Fibroblast of mammary gland (primary cell): ENCODE measurements around the gene ANKRD30A.
"Not testable (repeated sequence)": the region's sequence is repeated elsewhere in the genome, so short reads cannot be mapped to it uniquely, and the experiment has no call there.

ENCODE experiments used
- DNase-seq: peaks from one replicate; pipeline ENCODE4 v3.0.0-alpha.2; 2010; ENCODE audit warnings: low read depth
- H3K4me3 ChIP-seq: 2 replicates; pipeline ENCODE4 v1.5.1; 2011; ENCODE audit warnings: low read depth, mild to moderate bottlenecking, low read length, moderate library complexity; ENCODE audit not compliant: control insufficient read depth
- CTCF ChIP-seq: conservative IDR thresholded peaks from 2 replicates; pipeline ENCODE4 v1.5.1; 2011; ENCODE audit warnings: low read depth, low read length, inconsistent platforms; ENCODE audit not compliant: control insufficient read depth, insufficient read depth

The ANKRD30A gene

GRCh38 chr10:37146443-37146842 is 21.0 kb downstream of the ANKRD30A start:
- TF ChIP-seq CTCF, result no peak
- DNase-seq, result no peak
- no peak overlapping the region for H3K4me3 ChIP-seq

GRCh38 chr10:37162430-37162829 is 37.0 kb downstream of the ANKRD30A start:
- not testable (repeated sequence) for DNase-seq, H3K4me3 ChIP-seq

- not testable (repeated sequence) for H3K4me3 ChIP-seq, DNase-seq
Observed at GRCh38 chr10:37171945-37172344, 46.5 kb downstream of the ANKRD30A start.

GRCh38 chr10:37178296-37178695 is 52.9 kb downstream of the ANKRD30A start:
- not testable (repeated sequence) for H3K4me3 ChIP-seq, DNase-seq

GRCh38 chr10:37182719-37183118 is 57.3 kb downstream of the ANKRD30A start:
- not testable (repeated sequence) for H3K4me3 ChIP-seq, DNase-seq

- no peak for TF ChIP-seq CTCF
- no peak for DNase-seq
- H3K4me3 ChIP-seq, result no peak overlapping the region
Observed at GRCh38 chr10:37206132-37206531, 80.7 kb downstream of the ANKRD30A start.

- DNase-seq, result no peak
- no peak for TF ChIP-seq CTCF
- no peak overlapping the region for H3K4me3 ChIP-seq
Observed at GRCh38 chr10:37220866-37221265, 95.5 kb downstream of the ANKRD30A start.

GRCh38 chr10:37222046-37222445 is 96.6 kb downstream of the ANKRD30A start:
- no peak for DNase-seq
- H3K4me3 ChIP-seq, result no peak overlapping the region
- TF ChIP-seq CTCF, result no peak

GRCh38 chr10:37225163-37225562 is 99.8 kb downstream of the ANKRD30A start:
- TF ChIP-seq CTCF, result no peak
- no peak for DNase-seq

More at GRCh38 chr10:37225163-37225562, 99.8 kb downstream of the ANKRD30A start:
- no peak overlapping the region for H3K4me3 ChIP-seq
